Adipocyte (in vitro differentiated cells): ENCODE measurements around the gene TMEM132C.

Source experiments
- DNase-seq: peaks from one replicate; pipeline ENCODE4 v3.0.0-alpha.2; 2015; ENCODE audit warnings: low read depth
- H3K27me3 ChIP-seq: replicated peaks from 2 replicates; pipeline ENCODE4 v1.7.0; 2013; ENCODE audit warnings: mild to moderate bottlenecking, low read length, moderate library complexity; ENCODE audit not compliant: control insufficient read depth, insufficient read depth
- H3K36me3 ChIP-seq: 2 replicates; pipeline ENCODE4 v1.7.0; 2013; ENCODE audit warnings: low read length, mild to moderate bottlenecking, moderate library complexity; ENCODE audit not compliant: control insufficient read depth, insufficient read depth, severe bottlenecking
- H3K4me1 ChIP-seq: 2 replicates; pipeline ENCODE4 v1.7.0; 2013; ENCODE audit warnings: mild to moderate bottlenecking, low read length, moderate library complexity; ENCODE audit not compliant: control insufficient read depth, insufficient read depth
- H3K4me3 ChIP-seq: 2 replicates; pipeline ENCODE4 v1.7.0; 2013; ENCODE audit warnings: mild to moderate bottlenecking, low read length, moderate library complexity
- H3K9ac ChIP-seq: 2 replicates; pipeline ENCODE4 v1.7.0; 2013; ENCODE audit warnings: mild to moderate bottlenecking, low read length, moderate library complexity
- H3K9me3 ChIP-seq: 2 replicates; pipeline ENCODE4 v1.7.0; 2013; ENCODE audit warnings: mild to moderate bottlenecking, low read length, moderate library complexity; ENCODE audit not compliant: control insufficient read depth

The TMEM132C gene

GRCh38 chr12:128675576-128675975, 408.6 kb downstream of the TMEM132C start:
- Histone ChIP-seq H3K9me3 (no peaks in the 10 kb centered on the region), H3K4me3 (no peak overlapping the region), H3K27me3 (no peaks in the 10 kb centered on the region), H3K9ac (no peak overlapping the region), H3K36me3 (no peaks in the 10 kb centered on the region), H3K4me1 (no peaks in the 10 kb centered on the region)
- no peak for DNase-seq

- Histone ChIP-seq H3K27me3 (no peaks in the 10 kb centered on the region), H3K4me3 (no peak overlapping the region), H3K4me1 (no peaks in the 10 kb centered on the region), H3K9me3 (no peaks in the 10 kb centered on the region), H3K36me3 (no peaks in the 10 kb centered on the region), H3K9ac (no peak overlapping the region)
- no peak for DNase-seq
Observed at GRCh38 chr12:128680555-128680954, 413.6 kb downstream of the TMEM132C start.

- Histone ChIP-seq H3K9ac (no peak overlapping the region), H3K4me1 (no peaks in the 10 kb centered on the region), H3K27me3 (no peaks in the 10 kb centered on the region), H3K36me3 (no peaks in the 10 kb centered on the region), H3K4me3 (no peak overlapping the region), H3K9me3 (no peaks in the 10 kb centered on the region)
- DNase-seq: no peak
Observed at GRCh38 chr12:128682548-128683275, 415.7 kb downstream of the TMEM132C start.

- H3K36me3 ChIP-seq: no peaks in the 10 kb centered on the region
- no peak overlapping the region for H3K9ac ChIP-seq
- H3K4me1 ChIP-seq: no peaks in the 10 kb centered on the region
- no peaks in the 10 kb centered on the region for H3K9me3 ChIP-seq
- no peak for DNase-seq
- H3K27me3 ChIP-seq: no peaks in the 10 kb centered on the region
- no peak overlapping the region for H3K4me3 ChIP-seq
Observed at GRCh38 chr12:128684352-128684751, 417.4 kb downstream of the TMEM132C start.

GRCh38 chr12:128685903-128686475, 419.0 kb downstream of the TMEM132C start:
- Histone ChIP-seq H3K4me1 (no peaks in the 10 kb centered on the region), H3K27me3 (no peaks in the 10 kb centered on the region), H3K4me3 (no peak overlapping the region), H3K9me3 (no peaks in the 10 kb centered on the region), H3K9ac (no peak overlapping the region), H3K36me3 (no peaks in the 10 kb centered on the region)
- DNase-seq: no peak

GRCh38 chr12:128687851-128688250, 420.9 kb downstream of the TMEM132C start:
- Histone ChIP-seq H3K9ac (no peak overlapping the region), H3K4me1 (no peaks in the 10 kb centered on the region), H3K4me3 (no peak overlapping the region), H3K36me3 (no peaks in the 10 kb centered on the region), H3K27me3 (no peaks in the 10 kb centered on the region), H3K9me3 (no peaks in the 10 kb centered on the region)
- no peak for DNase-seq

GRCh38 chr12:128690641-128691040, 423.7 kb downstream of the TMEM132C start:
- DNase-seq: no peak
- H3K4me1 ChIP-seq: no peaks in the 10 kb centered on the region
- no peak overlapping the region for H3K9ac ChIP-seq
- no peaks in the 10 kb centered on the region for H3K9me3 ChIP-seq
- no peaks in the 10 kb centered on the region for H3K27me3 ChIP-seq
- no peak overlapping the region for H3K4me3 ChIP-seq
- H3K36me3 ChIP-seq: no peaks in the 10 kb centered on the region

- Histone ChIP-seq H3K9me3 (no peaks in the 10 kb centered on the region), H3K4me1 (no peaks in the 10 kb centered on the region), H3K36me3 (no peaks in the 10 kb centered on the region), H3K4me3 (no peak overlapping the region), H3K9ac (no peak overlapping the region), H3K27me3 (no peaks in the 10 kb centered on the region)
- DNase-seq: no peak
Observed at GRCh38 chr12:128693115-128693514, 426.1 kb downstream of the TMEM132C start.

- H3K36me3 ChIP-seq: no peaks in the 10 kb centered on the region
- H3K27me3 ChIP-seq: no peaks in the 10 kb centered on the region
- no peak overlapping the region for H3K4me3 ChIP-seq
- no peak for DNase-seq
- no peaks in the 10 kb centered on the region for H3K4me1 ChIP-seq
- H3K9ac ChIP-seq: no peak overlapping the region
- H3K9me3 ChIP-seq: no peaks in the 10 kb centered on the region
Observed at GRCh38 chr12:128693771-128694170, 426.8 kb downstream of the TMEM132C start.

GRCh38 chr12:128694445-128694844, 427.5 kb downstream of the TMEM132C start:
- H3K27me3 ChIP-seq: no peaks in the 10 kb centered on the region
- no peak for DNase-seq
- no peaks in the 10 kb centered on the region for H3K36me3 ChIP-seq
- no peaks in the 10 kb centered on the region for H3K9me3 ChIP-seq
- no peaks in the 10 kb centered on the region for H3K4me1 ChIP-seq
- H3K9ac ChIP-seq: no peak overlapping the region
- no peak overlapping the region for H3K4me3 ChIP-seq

GRCh38 chr12:128695697-128696096, 428.7 kb downstream of the TMEM132C start:
- Histone ChIP-seq H3K4me3 (no peak overlapping the region), H3K9me3 (no peaks in the 10 kb centered on the region), H3K36me3 (no peaks in the 10 kb centered on the region), H3K27me3 (no peaks in the 10 kb centered on the region), H3K9ac (no peak overlapping the region), H3K4me1 (no peaks in the 10 kb centered on the region)
- no peak for DNase-seq
